HL-60 (cell line): Measurements from ENCODE around the gene RALA.
A peak's percentile ranks its signal among the peaks of the same experiment; 100 is the strongest.

ENCODE experiments used
- DNase-seq, 2 experiments: peaks; one replicate each; pipeline ENCODE4 v3.0.0-alpha.2; 2010 to 2020; ENCODE audit warnings: low read depth in 1 of 2, low spot score in 1 of 2
- H3K27ac ChIP-seq: fragments of 250-450 bp; sonication (Bioruptor Pico); replicated peaks from 2 replicates; pipeline ENCODE4 v1.5.1; 2020; ENCODE audit warnings: mild to moderate bottlenecking, moderate library complexity
- H3K27me3 ChIP-seq: fragments of 250-450 bp; sonication (Bioruptor Pico); 2 replicates; pipeline ENCODE4 v1.5.1; 2021; ENCODE audit warnings: mild to moderate bottlenecking, moderate library complexity; ENCODE audit not compliant: insufficient read depth, poor library complexity, severe bottlenecking
- H3K4me3 ChIP-seq: replicated peaks from 2 replicates; pipeline ENCODE4 v1.5.1; 2011; ENCODE audit warnings: mild to moderate bottlenecking, control low read depth, low read length; ENCODE audit not compliant: insufficient read depth
- GABPA ChIP-seq: IDR thresholded peaks from 2 replicates; pipeline ENCODE4 v1.6.1; 2012; ENCODE audit warnings: low read depth
- POLR2AphosphoS5 ChIP-seq: IDR thresholded peaks from 2 replicates; pipeline ENCODE4 v1.6.1; 2012; ENCODE audit warnings: low read depth
- SPI1 ChIP-seq: IDR thresholded peaks from 2 replicates; pipeline ENCODE4 v1.6.1; 2012; ENCODE audit warnings: low read depth, mild to moderate bottlenecking, borderline replicate concordance
- TF ChIP-seq, protein P1 (sequence below): IDR thresholded peaks from 2 replicates; pipeline ENCODE4 v1.6.1; 2012; ENCODE audit warnings: low read depth; ENCODE audit not compliant: insufficient replicate concordance
- TF ChIP-seq, protein P2 (sequence below): IDR thresholded peaks from one replicate; pipeline ENCODE4 v1.5.1; 2011; ENCODE audit warnings: low read length, control low read depth, inconsistent platforms; ENCODE audit not compliant: insufficient read depth

RALA gene

GRCh38 chr7:39744620-39745019 lies 121.2 kb downstream of the RALA start:
- DNase-seq = no peak
- H3K27me3 ChIP-seq = no peaks in the 10 kb centered on the region
- H3K4me3 ChIP-seq = no peak overlapping the region
- H3K27ac ChIP-seq = no peak overlapping the region
- no peak for TF ChIP-seq SPI1
- TF ChIP-seq, protein P1, sequence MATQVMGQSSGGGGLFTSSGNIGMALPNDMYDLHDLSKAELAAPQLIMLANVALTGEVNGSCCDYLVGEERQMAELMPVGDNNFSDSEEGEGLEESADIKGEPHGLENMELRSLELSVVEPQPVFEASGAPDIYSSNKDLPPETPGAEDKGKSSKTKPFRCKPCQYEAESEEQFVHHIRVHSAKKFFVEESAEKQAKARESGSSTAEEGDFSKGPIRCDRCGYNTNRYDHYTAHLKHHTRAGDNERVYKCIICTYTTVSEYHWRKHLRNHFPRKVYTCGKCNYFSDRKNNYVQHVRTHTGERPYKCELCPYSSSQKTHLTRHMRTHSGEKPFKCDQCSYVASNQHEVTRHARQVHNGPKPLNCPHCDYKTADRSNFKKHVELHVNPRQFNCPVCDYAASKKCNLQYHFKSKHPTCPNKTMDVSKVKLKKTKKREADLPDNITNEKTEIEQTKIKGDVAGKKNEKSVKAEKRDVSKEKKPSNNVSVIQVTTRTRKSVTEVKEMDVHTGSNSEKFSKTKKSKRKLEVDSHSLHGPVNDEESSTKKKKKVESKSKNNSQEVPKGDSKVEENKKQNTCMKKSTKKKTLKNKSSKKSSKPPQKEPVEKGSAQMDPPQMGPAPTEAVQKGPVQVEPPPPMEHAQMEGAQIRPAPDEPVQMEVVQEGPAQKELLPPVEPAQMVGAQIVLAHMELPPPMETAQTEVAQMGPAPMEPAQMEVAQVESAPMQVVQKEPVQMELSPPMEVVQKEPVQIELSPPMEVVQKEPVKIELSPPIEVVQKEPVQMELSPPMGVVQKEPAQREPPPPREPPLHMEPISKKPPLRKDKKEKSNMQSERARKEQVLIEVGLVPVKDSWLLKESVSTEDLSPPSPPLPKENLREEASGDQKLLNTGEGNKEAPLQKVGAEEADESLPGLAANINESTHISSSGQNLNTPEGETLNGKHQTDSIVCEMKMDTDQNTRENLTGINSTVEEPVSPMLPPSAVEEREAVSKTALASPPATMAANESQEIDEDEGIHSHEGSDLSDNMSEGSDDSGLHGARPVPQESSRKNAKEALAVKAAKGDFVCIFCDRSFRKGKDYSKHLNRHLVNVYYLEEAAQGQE = no peak
- TF ChIP-seq, protein P2, sequence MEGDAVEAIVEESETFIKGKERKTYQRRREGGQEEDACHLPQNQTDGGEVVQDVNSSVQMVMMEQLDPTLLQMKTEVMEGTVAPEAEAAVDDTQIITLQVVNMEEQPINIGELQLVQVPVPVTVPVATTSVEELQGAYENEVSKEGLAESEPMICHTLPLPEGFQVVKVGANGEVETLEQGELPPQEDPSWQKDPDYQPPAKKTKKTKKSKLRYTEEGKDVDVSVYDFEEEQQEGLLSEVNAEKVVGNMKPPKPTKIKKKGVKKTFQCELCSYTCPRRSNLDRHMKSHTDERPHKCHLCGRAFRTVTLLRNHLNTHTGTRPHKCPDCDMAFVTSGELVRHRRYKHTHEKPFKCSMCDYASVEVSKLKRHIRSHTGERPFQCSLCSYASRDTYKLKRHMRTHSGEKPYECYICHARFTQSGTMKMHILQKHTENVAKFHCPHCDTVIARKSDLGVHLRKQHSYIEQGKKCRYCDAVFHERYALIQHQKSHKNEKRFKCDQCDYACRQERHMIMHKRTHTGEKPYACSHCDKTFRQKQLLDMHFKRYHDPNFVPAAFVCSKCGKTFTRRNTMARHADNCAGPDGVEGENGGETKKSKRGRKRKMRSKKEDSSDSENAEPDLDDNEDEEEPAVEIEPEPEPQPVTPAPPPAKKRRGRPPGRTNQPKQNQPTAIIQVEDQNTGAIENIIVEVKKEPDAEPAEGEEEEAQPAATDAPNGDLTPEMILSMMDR = no peak
- TF ChIP-seq GABPA = no peak
- TF ChIP-seq POLR2AphosphoS5 = no peak

- Histone ChIP-seq H3K4me3 (no peak overlapping the region), H3K27ac (no peak overlapping the region), H3K27me3 (no peaks in the 10 kb centered on the region)
- TF ChIP-seq, protein P1 = no peak
- no peak for TF ChIP-seq SPI1
- no peak for TF ChIP-seq GABPA
- TF ChIP-seq POLR2AphosphoS5 = no peak
- TF ChIP-seq, protein P2 = no peak
- DNase-seq = no peak
Measured at GRCh38 chr7:39745320-39745719, 121.9 kb downstream of the RALA start.

GRCh38 chr7:39746103-39746819 lies 122.9 kb downstream of the RALA start:
- no peak overlapping the region for H3K4me3 ChIP-seq
- DNase-seq = peak; percentile 23 to 62
- TF ChIP-seq, protein P2 = peak; percentile 49
- TF ChIP-seq, protein P1 = no peak
- no peak overlapping the region for H3K27ac ChIP-seq
- no peaks in the 10 kb centered on the region for H3K27me3 ChIP-seq
